Loucy (cell line): ENCODE results near the gene CCDC17.

Experiments used
- H2AFZ ChIP-seq: fragments of 200-600 bp; sonication (generic); 2 replicates; pipeline ENCODE4 v1.6.0; 2016; ENCODE audit warnings: antibody characterized with exemption, mild to moderate bottlenecking, low read length, moderate library complexity
- H3F3A ChIP-seq: fragments of 200-600 bp; 2 replicates; pipeline ENCODE4 v1.6.0; 2016; ENCODE audit warnings: antibody characterized with exemption, low read depth, mild to moderate bottlenecking
- H3K27me3 ChIP-seq: fragments of 200-600 bp; sonication (generic); 2 replicates; pipeline ENCODE4 v1.6.1; 2014; ENCODE audit warnings: low read length, mild to moderate bottlenecking; ENCODE audit not compliant: insufficient read depth, poor library complexity, severe bottlenecking
- H3K36me3 ChIP-seq: fragments of 200-600 bp; sonication (generic); 2 replicates; pipeline ENCODE4 v1.6.1; 2016; ENCODE audit warnings: low read length; ENCODE audit not compliant: insufficient read depth
- H3K4me1 ChIP-seq: fragments of 200-600 bp; sonication (generic); 2 replicates; pipeline ENCODE4 v1.5.1; 2014; ENCODE audit warnings: low read length, mild to moderate bottlenecking; ENCODE audit not compliant: insufficient read depth, poor library complexity, severe bottlenecking
- H3K4me2 ChIP-seq: fragments of 200-600 bp; sonication (generic); 2 replicates; pipeline ENCODE4 v1.6.0; 2014; ENCODE audit warnings: antibody characterized with exemption, low read length, low read depth, mild to moderate bottlenecking; ENCODE audit not compliant: poor library complexity, severe bottlenecking
- H3K4me3 ChIP-seq: fragments of 200-600 bp; sonication (generic); 2 replicates; pipeline ENCODE4 v1.5.1; 2014; ENCODE audit warnings: low read length, mild to moderate bottlenecking, mixed read lengths; ENCODE audit not compliant: poor library complexity, severe bottlenecking
- H3K79me2 ChIP-seq: fragments of 200-600 bp; sonication (generic); 2 replicates; pipeline ENCODE4 v1.6.1; 2014; ENCODE audit warnings: low read length; ENCODE audit not compliant: insufficient read depth
- H3K9ac ChIP-seq: fragments of 200-600 bp; sonication (generic); 2 replicates; pipeline ENCODE4 v1.6.0; 2014; ENCODE audit warnings: mild to moderate bottlenecking, low read depth, low read length, moderate library complexity; ENCODE audit not compliant: poor library complexity, severe bottlenecking
- H3K9me2 ChIP-seq: fragments of 200-600 bp; sonication (generic); replicated peaks from 2 replicates; pipeline ENCODE4 v1.6.1; 2016; ENCODE audit warnings: low read depth, low read length, mixed read lengths
- H3K9me3 ChIP-seq: fragments of 200-600 bp; sonication (generic); 2 replicates; pipeline ENCODE4 v1.6.1; 2014; ENCODE audit warnings: mild to moderate bottlenecking, antibody characterized with exemption, low read length, low read depth; ENCODE audit not compliant: insufficient read depth
- H4K20me1 ChIP-seq: fragments of 200-600 bp; sonication (generic); 2 replicates; pipeline ENCODE4 v1.6.0; 2014; ENCODE audit warnings: antibody characterized with exemption, low read length, mild to moderate bottlenecking; ENCODE audit not compliant: insufficient read depth, poor library complexity, severe bottlenecking
- CTCF ChIP-seq: fragments of 200-600 bp; sonication (generic); conservative IDR thresholded peaks from 2 replicates; pipeline ENCODE4 v1.5.1; 2014; ENCODE audit warnings: mild to moderate bottlenecking, antibody characterized with exemption, low read length
- EZH2phosphoT487 ChIP-seq: fragments of 200-600 bp; IDR thresholded peaks from 2 replicates; pipeline ENCODE4 v1.6.1; 2018; ENCODE audit warnings: antibody characterized with exemption, mild to moderate bottlenecking, moderate library complexity, borderline replicate concordance

The CCDC17 gene

GRCh38 chr1:45623972-45624371 lies at the start of gene CCDC17:
CCDC17 (minus strand) TSS chr1:45624054; CDS start chr1:45623909, 145 bp downstream.
- no peaks in the 10 kb centered on the region for H3F3A ChIP-seq
- peaks cover 34% of the 10 kb centered on the region; the same call in 1 of the 2 replicates for H3K36me3 ChIP-seq
- no peak within 1 kb of the TSS for H3K4me2 ChIP-seq

GRCh38 chr1:45669859-45670655 lies 46.2 kb upstream of the CCDC17 start:
- TF ChIP-seq EZH2phosphoT487: no peak
- TF ChIP-seq CTCF: no peak
- no peaks in the 10 kb centered on the region for H3K9me2 ChIP-seq
- H2AFZ ChIP-seq: no peak overlapping the region
- H3K27me3 ChIP-seq: no peaks in the 10 kb centered on the region
- H3K9me3 ChIP-seq: no peaks in the 10 kb centered on the region
- H3K9ac ChIP-seq: no peak overlapping the region
- H3K36me3 ChIP-seq: peaks cover 19% of the 10 kb centered on the region; the same call in 1 of the 2 replicates
- no peaks in the 10 kb centered on the region for H3K4me1 ChIP-seq
- no peaks in the 10 kb centered on the region for H3F3A ChIP-seq
- no peak overlapping the region for H3K4me3 ChIP-seq
- H3K4me2 ChIP-seq: no peak overlapping the region
- peaks cover 97% of the 10 kb centered on the region for H4K20me1 ChIP-seq
- H3K79me2 ChIP-seq: peaks cover 100% of the 10 kb centered on the region

More at GRCh38 chr1:45623972-45624371, at the start of gene CCDC17:
- Histone ChIP-seq H2AFZ (no peak within 1 kb of the TSS), H3K79me2 (no peaks in the 10 kb centered on the region), H3K9me2 (no peaks in the 10 kb centered on the region), H3K9ac (no peak within 1 kb of the TSS), H3K9me3 (no peaks in the 10 kb centered on the region), H3K27me3 (no peaks in the 10 kb centered on the region), H3K4me3 (no peak within 1 kb of the TSS), H4K20me1 (no peaks in the 10 kb centered on the region), H3K4me1 (no peaks in the 10 kb centered on the region)
- no peak for TF ChIP-seq EZH2phosphoT487
- TF ChIP-seq CTCF: no peak

GRCh38 chr1:45669379-45669778 lies 45.5 kb upstream of the CCDC17 start:
- no peak overlapping the region for H3K9ac ChIP-seq
- peaks cover 14% of the 10 kb centered on the region; the same call in 1 of the 2 replicates for H3K36me3 ChIP-seq
- no peaks in the 10 kb centered on the region for H3K27me3 ChIP-seq
- no peak overlapping the region for H3K4me3 ChIP-seq
- peaks cover 96% of the 10 kb centered on the region for H4K20me1 ChIP-seq
- H3K79me2 ChIP-seq: peaks cover 100% of the 10 kb centered on the region
- no peak overlapping the region for H2AFZ ChIP-seq
- H3K9me2 ChIP-seq: no peaks in the 10 kb centered on the region
- no peak overlapping the region for H3K4me2 ChIP-seq
- TF ChIP-seq EZH2phosphoT487 (no peak), CTCF (no peak)
- H3K9me3 ChIP-seq: no peaks in the 10 kb centered on the region
- H3F3A ChIP-seq: no peaks in the 10 kb centered on the region
- H3K4me1 ChIP-seq: no peaks in the 10 kb centered on the region
